GM12865 (cell line): Measurements from ENCODE around the gene GCK.
"Not testable (repeated sequence)": the region's sequence is repeated elsewhere in the genome, so short reads cannot be mapped to it uniquely, and the experiment has no call there.

ENCODE experiments used
- DNase-seq: peaks from one replicate; pipeline ENCODE4 v3.0.0; 2010; ENCODE audit warnings: low read depth
- H3K4me3 ChIP-seq: 2 replicates; pipeline ENCODE4 v1.5.1; 2011; ENCODE audit warnings: mild to moderate bottlenecking, low read depth, low read length, control low read depth
- CTCF ChIP-seq: IDR thresholded peaks from 2 replicates; pipeline ENCODE4 v1.5.1; 2011; ENCODE audit warnings: low read length, control low read depth, low read depth, inconsistent platforms; ENCODE audit not compliant: insufficient read depth; ENCODE audit errors: missing control alignments

GCK gene

GRCh38 chr7:44208085-44208484 lies 18.8 kb upstream of the GCK start:
- no peak for TF ChIP-seq CTCF
- no peak overlapping the region for H3K4me3 ChIP-seq
- no peak for DNase-seq

DNA sequence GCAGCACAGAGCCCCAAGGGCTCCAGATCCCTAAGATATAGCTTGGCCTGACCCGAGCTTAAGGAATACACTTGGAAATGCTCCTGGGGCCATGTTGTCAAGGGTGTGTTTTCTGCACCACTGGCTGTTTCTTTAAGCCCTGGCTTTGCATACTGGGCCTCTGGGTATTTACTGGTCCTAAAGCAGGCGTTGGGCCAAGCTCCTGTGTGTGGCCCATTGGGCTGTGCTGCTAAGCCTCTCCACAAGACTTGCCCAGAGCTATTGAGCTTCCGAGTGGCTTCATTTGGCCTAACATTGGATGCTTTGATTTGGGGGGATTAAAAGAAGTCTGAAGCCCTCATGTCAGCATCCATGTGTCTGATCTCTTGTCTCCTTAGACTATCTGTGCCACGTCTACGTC lies 16.8 kb upstream of the GCK start:
- no peak overlapping the region for H3K4me3 ChIP-seq
- no peak for DNase-seq
- no peak for TF ChIP-seq CTCF

DNA sequence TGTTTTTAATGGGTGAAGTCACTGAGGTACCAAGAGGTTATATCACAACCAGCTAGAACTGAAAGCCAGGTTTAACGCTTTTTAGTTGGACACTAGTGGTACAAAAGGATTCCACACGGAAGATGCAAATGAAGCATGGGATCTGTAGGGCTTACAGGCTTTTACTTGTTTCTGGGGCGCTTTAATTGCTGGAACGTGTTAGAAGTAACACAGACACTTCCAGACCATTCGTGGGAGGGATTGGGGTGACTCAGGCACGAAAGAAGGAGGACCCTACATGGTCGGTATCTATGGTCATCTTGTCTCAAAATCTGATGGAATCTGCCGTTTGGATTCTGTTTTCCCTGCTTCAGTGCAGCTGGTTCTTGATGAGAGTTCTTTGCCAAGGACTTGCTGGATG lies 12.6 kb upstream of the GCK start:
- no peak for DNase-seq
- TF ChIP-seq CTCF, result no peak
- peak overlapping the region; percentile 97 for H3K4me3 ChIP-seq

DNA sequence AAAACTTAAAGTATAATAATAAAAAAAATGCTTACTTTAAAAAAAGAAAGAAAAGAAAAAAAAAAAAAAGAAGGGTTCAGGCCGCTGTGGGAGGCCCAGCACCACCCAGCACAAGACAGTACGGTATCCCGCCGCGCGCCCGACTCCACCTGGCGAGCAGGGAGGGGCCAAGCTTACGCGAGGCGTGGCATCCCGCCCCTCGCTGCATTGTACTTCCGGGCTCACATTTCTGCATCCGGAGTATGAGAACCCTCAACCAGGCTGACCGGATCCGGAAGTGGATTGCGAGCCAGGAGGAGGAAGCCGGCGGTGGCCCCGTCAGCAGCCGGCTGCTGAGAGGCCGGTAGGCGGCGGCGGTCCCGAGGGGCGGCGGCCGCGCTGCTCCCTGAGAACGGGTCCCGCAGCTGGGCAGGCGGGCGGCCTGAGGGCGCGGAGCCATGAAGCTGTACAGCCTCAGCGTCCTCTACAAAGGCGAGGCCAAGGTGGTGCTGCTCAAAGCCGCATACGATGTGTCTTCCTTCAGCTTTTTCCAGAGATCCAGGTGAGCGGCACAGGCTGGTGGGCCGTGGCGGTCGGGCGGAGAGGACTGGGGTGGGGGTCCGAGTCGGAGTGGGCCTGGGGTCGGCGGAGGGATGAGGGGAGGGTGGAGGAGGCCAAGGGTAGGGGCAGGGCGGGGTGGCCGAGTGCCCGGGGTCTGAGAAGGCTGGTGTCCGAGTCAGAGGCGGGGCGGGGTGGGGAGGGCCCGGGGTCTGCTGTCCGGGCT lies 11.6 kb upstream of the GCK start, which contains the start of gene YKT6:
TSS of gene YKT6 (plus strand) at position 280 of the 763 bp plus-strand sequence. CDS start at position 438, 158 bp downstream.
- TF ChIP-seq CTCF, result peak; percentile 48
- peak; percentile 98 for DNase-seq
- H3K4me3 ChIP-seq, result peak within 1 kb of the TSS; percentile 97

- H3K4me3 ChIP-seq, DNase-seq: not testable (repeated sequence)
Observed at GRCh38 chr7:44200163-44200562, 10.9 kb upstream of the GCK start.

DNA sequence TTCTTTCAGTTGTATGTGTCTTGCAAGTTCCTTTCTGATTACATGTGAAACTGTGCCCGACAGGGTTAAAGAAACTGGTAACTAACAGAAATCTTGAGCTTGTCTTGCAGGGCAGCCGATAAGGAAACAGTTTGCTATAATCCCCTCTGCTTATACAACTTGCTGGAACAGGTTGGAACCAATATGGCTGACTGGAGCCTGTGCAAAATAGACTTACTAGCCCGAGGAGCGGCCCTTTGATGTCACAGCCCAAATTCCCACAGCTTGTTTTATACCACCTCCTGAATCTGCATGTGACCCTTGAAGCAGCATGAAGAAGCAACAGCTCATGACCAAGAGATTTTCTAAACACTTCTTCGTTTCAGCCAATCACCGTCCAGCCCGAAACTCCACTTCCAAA lies 8.2 kb upstream of the GCK start:
- DNase-seq, result no peak
- no peak overlapping the region for H3K4me3 ChIP-seq
- TF ChIP-seq CTCF, result no peak

DNA sequence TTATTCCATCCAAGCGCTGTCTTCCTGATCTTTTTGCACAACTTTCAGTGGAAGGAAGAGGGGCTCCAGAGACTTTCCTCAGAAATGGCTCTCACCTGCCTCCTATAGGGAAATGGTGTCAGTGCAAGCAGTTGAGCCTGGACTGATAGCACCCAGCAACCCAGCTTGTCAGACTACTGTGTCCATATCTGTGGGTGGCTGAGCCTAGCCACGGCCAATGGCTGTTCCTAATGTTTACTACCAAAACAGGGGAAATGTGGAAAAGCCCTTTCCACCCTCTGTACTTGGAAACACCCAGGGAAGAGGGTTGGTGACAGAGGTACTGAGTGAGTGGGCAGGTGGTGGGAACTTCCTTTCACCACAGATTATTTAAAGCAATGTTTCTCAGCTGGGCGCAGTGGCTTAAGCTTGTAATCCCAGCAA lies 7.2 kb upstream of the GCK start:
- TF ChIP-seq CTCF, result peak; percentile 67
- no peak overlapping the region for H3K4me3 ChIP-seq
- peak; percentile 50 for DNase-seq
